NCI-H2107 treated with DMSO at 0.1 percent for 48 hours (cell line): Measurements from ENCODE around the gene OIT3.

ENCODE experiments used
- DNase-seq: peaks from one replicate; lab custom pipeline; 2025; ENCODE audit not compliant: unreplicated experiment; lab: John Stamatoyannopoulos, UW

Gene OIT3

DNA sequence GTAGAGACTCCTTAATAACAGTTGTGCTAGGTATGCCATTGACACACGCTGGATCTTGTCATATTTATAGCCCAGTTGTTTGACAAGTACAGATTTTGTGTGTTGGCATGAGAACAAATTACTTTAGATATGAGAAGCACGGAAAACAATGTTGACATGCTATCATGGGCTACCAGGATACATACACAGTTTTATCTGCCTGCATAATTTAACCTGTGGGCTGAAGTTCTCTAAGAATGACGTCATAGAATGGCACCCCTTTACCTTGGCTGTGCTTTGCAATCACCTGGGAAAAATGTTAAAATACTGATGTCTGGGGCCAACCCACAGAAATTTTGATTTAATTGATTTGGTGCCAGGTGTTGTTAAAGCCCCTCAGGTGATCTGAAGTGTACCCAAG, 58.2 kb downstream of the OIT3 start:
- no peak for DNase-seq

DNA sequence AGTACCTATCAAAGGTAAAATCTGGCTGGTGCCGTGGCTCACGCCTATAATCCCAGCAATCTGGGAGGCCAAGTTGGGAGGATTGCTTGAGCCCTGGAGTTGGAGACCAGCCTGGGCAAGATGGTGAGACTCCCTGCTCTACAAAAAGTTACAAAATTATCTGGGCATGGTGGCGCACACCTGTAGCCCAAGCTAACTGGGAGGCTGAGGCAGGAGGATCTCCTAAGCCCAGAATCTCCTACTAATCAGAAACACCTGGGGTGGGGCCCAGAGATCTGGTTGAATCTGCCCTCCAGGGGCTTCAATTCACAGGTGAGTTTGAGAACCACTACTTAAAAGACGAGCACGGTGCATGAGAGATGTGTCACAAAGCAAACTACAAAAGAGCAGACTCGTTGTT, 58.6 kb downstream of the OIT3 start:
- no peak for DNase-seq

DNA sequence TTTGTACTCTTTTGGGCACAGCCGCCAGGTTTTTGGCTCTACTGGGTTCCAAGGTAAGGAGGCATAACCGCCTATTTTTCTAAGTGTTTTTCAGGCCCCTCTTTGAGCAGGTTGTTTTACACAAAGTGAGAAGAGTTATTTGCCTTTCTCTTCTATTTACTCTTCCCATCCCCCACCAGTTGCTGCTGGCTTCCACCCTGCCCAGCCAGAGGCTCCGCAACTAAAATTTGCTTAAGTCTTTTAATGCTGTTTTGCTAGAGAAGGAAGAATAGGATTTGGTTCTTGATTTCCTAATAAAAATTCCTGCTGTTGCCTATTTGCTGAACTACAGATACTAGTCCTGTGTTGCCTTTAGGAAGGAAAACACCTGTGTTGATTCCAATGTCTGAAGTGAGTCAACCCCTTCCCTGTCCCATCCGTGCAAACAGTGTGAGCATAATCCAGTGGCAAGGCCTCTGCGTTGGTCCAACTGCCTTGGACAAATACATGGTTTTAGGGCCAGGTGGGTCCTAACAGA, 59.2 kb downstream of the OIT3 start:
- DNase-seq = no peak

DNA sequence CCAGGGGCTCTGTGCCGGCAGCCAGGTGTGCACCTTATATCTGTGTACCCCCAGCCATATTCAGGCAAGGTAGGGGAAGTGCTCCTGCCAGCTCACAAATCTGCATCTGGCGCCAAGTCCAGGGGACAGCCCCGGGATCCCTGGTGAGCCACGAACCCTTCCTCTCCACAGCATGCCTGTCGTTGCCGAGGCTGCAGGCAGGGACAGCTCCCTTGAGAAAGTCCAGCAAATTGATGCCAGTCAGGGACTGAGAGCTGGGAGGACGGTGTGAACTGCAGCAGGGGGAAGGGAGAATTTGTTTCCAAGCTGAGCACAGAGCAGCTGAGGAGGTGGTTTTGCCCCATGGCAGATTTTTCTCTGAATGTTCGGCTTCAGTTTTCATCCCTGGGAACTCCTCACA, 60.1 kb downstream of the OIT3 start:
- DNase-seq = no peak

DNA sequence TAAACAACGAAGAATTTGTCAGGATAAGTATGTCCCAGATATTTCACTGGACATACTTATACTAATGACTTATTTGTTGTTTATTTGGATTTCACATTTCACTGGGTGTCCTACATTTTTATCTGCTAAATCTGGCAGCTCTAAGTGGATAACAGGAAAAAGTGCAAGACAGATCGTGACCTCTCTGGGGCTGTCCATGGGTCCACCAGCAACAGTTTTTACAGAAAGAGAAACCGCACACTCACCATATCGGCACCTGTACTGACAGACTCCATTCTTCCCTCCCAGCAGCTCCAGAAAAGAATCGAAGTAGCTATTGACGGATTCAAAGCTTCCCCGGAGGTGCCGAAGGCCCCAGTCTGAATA, 60.7 kb downstream of the OIT3 start:
- no peak for DNase-seq

DNA sequence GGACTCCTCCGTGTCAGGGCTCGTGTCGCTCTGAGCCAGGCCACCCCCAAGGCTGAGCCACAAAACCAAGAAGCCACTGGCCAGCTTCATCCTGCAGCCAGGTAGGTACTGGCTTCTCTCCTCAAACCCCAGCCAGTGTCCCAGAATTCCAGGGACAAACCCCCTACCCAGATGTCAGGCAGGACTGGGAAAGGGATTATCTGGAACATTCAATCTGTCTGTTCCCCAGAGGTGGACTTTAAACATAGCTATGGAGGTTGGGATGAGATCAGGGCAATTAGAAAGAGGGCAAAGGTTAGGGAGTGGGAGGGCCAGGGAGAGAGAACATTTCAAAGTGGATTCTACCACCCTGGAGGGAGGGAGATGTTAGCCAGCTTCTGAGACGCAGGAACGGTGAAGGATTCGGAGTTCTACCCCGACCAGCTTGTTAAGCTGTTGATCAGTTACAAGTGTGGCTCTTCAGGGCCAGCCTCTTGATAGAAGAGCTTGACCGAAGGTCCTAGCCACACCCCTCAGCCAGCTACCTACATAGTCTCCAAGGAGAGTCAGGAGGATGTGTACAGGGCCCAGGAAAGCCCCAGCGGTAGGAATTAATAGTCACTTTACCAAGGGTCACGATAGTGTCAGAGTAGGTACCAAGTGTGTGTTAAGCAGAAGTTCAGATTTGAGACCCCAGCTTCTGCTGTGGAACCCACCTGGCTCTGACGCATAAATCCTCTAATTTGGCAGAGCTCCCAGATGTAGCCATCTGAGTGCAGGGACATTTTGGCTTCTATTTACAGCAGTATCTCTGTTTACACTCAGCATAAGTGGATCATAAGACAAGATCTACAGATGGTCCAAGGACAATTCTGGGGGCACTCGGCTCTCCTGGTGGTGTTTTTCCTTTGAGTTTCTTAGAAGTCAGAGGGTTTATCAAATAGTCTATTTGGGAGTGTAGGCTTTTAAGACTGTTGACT, 61.3 kb downstream of the OIT3 start, which contains the start of gene PLA2G12B:
Gene PLA2G12B (minus strand): TSS at position 211 of the 959 bp plus-strand sequence. CDS start 121 bp downstream, at position 90.
- no peak for DNase-seq

DNA sequence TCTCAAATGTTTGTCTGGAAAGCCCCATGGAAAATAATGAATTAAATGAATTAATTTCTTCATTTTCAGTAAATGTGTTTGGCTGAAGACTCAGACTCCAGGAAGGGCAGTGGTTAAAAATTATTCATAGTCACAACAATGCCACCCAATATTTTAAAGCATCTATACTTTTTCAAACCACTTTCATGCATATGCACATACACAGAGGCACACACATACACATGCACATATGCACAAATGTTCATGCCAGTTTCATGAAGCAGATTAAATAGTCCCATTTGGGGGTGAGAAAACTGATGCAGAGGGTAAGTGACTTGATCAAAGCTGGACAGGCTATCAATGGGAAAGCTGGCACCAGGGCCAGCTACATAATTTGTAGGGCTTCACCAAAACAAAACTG, 62.5 kb downstream of the OIT3 start:
- DNase-seq = no peak

DNA sequence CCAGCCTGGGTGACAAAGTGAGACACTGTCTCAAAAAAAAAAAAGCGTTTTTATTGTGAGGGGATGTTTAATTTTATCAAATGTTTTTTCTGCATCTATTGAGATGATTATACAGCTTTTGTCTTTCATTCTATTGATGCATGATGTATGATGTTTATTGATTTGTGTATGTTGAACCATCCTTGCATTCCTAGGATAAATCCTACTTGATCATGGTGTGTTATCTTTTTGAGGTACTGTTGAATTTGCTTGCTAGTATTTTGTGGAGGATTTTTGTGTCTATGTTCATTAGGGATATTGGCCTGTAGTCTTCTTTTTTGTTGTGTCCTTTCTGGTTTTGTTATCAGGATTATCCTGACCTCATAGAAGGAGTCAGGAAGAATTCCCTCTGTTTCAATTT, 83.3 kb downstream of the OIT3 start:
- no peak for DNase-seq

DNA sequence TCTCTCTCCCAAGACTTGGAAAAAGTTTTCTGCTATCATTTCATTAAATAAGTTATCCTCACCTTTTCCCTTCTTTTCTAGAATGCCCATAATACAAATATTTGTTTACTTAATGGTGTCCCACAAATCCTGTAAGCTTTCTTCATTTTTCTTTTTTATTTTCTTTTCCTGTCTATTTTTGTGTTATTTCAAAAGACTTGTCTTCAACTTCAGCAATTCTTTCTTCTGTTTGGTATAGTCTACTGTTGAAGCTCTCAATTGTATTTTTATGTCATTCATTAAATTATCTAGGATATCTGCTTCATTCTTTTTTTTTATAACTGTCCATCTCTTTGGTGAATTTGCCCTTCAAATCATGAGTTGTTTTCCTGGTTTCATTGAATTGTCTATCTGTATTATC, 86.2 kb downstream of the OIT3 start:
- DNase-seq = no peak

DNA sequence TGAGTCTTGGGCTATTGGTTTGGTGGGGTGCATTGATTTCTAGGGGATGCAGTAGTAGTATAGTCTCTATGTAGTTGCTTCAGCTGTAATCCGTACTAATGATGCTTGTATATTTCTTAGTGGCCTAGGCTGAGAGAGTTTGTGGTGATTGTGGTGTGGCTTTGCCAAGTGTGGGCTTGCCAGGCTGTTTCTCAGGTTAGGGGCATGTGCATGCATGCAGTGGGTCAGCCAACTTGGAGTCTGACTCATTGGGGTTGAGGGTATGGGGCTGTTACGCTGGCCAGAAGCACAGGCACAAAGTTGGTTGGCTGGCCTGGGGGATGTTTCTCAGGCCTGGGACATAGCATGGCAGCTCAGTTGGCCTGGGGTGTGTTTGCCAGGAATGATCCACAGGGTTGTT, 86.8 kb downstream of the OIT3 start:
- no peak for DNase-seq

DNA sequence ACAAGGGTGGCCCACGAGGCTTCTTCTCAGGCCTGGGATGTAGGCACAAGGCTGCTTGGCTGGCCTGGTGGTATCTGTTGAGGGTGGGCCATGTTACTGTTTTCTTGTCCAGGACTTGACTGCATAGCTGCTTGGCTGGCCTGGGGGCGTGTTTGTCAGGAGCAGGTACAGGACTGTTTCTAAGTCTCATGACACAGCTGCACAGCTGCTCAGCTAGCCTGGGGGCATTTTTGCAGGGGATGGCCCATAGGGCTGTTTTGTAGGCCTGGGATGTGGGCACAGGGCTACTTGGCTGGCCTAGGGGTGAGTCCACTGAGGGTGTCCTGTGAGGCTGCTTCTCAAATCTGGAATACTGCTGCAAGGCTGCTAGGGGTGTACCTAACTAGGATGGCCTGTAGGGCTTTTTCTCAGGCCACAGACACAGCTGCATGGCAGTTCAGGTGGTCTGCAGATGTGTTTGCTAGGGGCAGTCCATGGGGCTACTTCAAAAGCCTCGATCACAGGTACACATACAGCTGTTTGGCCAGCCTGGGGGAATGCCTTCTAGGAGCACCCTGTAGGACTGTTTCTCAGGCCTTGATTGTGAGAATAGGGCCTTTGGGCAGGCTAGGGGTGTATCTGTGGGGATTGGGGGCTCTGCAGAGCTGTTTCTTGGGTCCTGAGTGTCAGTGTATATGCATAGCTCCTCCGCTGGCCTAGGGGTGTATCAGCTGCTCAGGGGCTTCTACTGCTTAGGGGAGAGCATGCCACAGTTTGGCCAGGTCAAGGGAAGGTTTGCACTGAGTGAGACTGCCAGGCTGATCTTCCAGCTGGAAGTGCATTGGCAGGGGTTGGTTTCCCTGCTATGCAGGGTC, 87.7 kb downstream of the OIT3 start:
- DNase-seq = no peak

DNA sequence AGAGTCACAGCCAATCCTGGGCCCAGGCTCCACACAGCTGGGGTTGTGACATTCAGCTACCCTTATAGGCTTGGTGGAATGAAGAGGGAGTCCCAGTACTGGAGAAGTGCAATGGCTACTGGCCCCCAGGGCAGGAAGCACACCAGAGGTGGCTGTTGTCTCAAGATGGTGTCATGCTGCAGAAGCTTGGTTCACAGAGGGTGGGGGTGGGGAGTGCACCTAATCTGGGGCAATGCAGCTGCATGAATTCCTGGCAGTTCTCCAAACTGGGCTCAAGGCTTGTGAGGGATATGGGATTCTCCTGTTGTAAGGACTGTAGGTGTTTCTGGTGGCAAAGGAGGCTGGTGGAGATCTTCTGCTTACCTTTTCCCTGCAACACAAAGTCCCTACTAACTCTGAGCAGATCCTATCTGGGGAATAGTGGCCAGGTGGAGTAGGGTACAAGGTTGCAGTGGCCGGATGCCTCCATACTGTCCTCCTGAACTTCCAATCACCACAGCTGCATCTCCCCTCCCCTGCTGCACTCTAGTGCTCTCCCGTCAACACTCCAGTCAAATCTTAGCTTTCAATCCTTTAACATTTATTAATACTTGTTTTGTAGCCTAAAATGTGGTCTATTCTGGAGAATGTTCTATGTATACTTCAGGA, 88.5 kb downstream of the OIT3 start:
- DNase-seq = no peak
